ENCODE results near the gene OR2A14.

Gene OR2A14

GRCh38 chr7:144105211-144105610 is 17.8 kb upstream of the OR2A14 start:
- Histone ChIP-seq H3K27me3 (ENCODE audit: insufficient read depth, low read length) (no peaks in the 10 kb centered on the region), H3K4me2 (ENCODE audit: low read length) (no peak overlapping the region), H2AK5ac (ENCODE audit: low read length) (no peak overlapping the region), H2AFZ (ENCODE audit: insufficient read depth, low read length, poor library complexity) (no peak overlapping the region), H3K4me3 (ENCODE audit: low read depth, low read length) (no peak overlapping the region), H3K9me3 (ENCODE audit: insufficient read depth, low read depth, low read length) (no peaks in the 10 kb centered on the region), H4K12ac (ENCODE audit: low read depth, low read length) (no peak overlapping the region), H3K79me1 (ENCODE audit: low read length) (no peaks in the 10 kb centered on the region), H3K27ac (ENCODE audit: low read depth, low read length) (no peak overlapping the region), H4K91ac (ENCODE audit: low read depth, low read length) (no peak overlapping the region), H2BK12ac (ENCODE audit: low read length) (no peak overlapping the region), H3K23ac (ENCODE audit: low read length) (no peak overlapping the region), H4K8ac (ENCODE audit: low read depth, low read length) (no peak overlapping the region), H2BK120ac (ENCODE audit: insufficient read depth, low read length, poor library complexity) (no peak overlapping the region), H3K18ac (ENCODE audit: low read length) (no peak overlapping the region), H3K79me2 (ENCODE audit: control insufficient read depth, insufficient read depth, low read length, poor library complexity) (no peaks in the 10 kb centered on the region), H3K14ac (ENCODE audit: low read length) (no peak overlapping the region), H3K36me3 (ENCODE audit: control insufficient read depth in 1 of 2, insufficient read depth in 2 of 2, low read length in 2 of 2) (no peaks in the 10 kb centered on the region), H3K9ac (ENCODE audit: low read length) (no peak overlapping the region), H3K4me1 (ENCODE audit: control insufficient read depth in 1 of 2, insufficient read depth in 2 of 2, low read length in 2 of 2) (no peaks in the 10 kb centered on the region), H3K4ac (ENCODE audit: low read depth, low read length) (no peak overlapping the region), H2BK5ac (ENCODE audit: low read depth, low read length, poor library complexity) (no peak overlapping the region)
- DNase-seq: no peak

GRCh38 chr7:144109283-144109682 is 13.7 kb upstream of the OR2A14 start, which contains the start of gene OR2A2:
OR2A2 (plus strand) TSS chr7:144109583; CDS start chr7:144109583, 0 bp downstream.
- Histone ChIP-seq H2BK5ac (ENCODE audit: low read depth, low read length, poor library complexity) (no peak within 1 kb of the TSS), H3K14ac (ENCODE audit: low read length) (no peak within 1 kb of the TSS), H3K27me3 (ENCODE audit: insufficient read depth, low read length) (no peaks in the 10 kb centered on the region), H3K9ac (ENCODE audit: low read length) (no peak within 1 kb of the TSS), H3K23ac (ENCODE audit: low read length) (no peak within 1 kb of the TSS), H3K27ac (ENCODE audit: low read depth, low read length) (no peak within 1 kb of the TSS), H3K9me3 (ENCODE audit: insufficient read depth, low read depth, low read length) (no peaks in the 10 kb centered on the region), H4K12ac (ENCODE audit: low read depth, low read length) (no peak within 1 kb of the TSS), H2BK120ac (ENCODE audit: insufficient read depth, low read length, poor library complexity) (no peak within 1 kb of the TSS), H4K91ac (ENCODE audit: low read depth, low read length) (no peak within 1 kb of the TSS), H3K4me3 (ENCODE audit: low read depth, low read length) (no peak within 1 kb of the TSS), H4K8ac (ENCODE audit: low read depth, low read length) (no peak within 1 kb of the TSS), H3K36me3 (ENCODE audit: control insufficient read depth in 1 of 2, insufficient read depth in 2 of 2, low read length in 2 of 2) (no peaks in the 10 kb centered on the region), H3K79me2 (ENCODE audit: control insufficient read depth, insufficient read depth, low read length, poor library complexity) (no peaks in the 10 kb centered on the region), H2BK12ac (ENCODE audit: low read length) (no peak within 1 kb of the TSS), H2AFZ (ENCODE audit: insufficient read depth, low read length, poor library complexity) (no peak within 1 kb of the TSS), H3K18ac (ENCODE audit: low read length) (no peak within 1 kb of the TSS), H3K79me1 (ENCODE audit: low read length) (no peaks in the 10 kb centered on the region), H2AK5ac (ENCODE audit: low read length) (no peak within 1 kb of the TSS), H3K4me2 (ENCODE audit: low read length) (no peak within 1 kb of the TSS), H3K4ac (ENCODE audit: low read depth, low read length) (no peak within 1 kb of the TSS), H3K4me1 (ENCODE audit: control insufficient read depth in 1 of 2, insufficient read depth in 2 of 2, low read length in 2 of 2) (no peaks in the 10 kb centered on the region)
- no CpG with 5 or more reads among the region's 2 CpGs for WGBS (ENCODE audit: extremely low coverage, insufficient coverage, insufficient read length)
- no peak for DNase-seq

- no peak overlapping the region for H3K14ac ChIP-seq (ENCODE audit: low read length)
- no peak overlapping the region for H3K4ac ChIP-seq (ENCODE audit: low read depth, low read length)
- H3K27ac ChIP-seq (ENCODE audit: low read depth, low read length): no peak overlapping the region
- no peak overlapping the region for H2BK120ac ChIP-seq (ENCODE audit: insufficient read depth, low read length, poor library complexity)
- no peaks in the 10 kb centered on the region for H3K27me3 ChIP-seq (ENCODE audit: insufficient read depth, low read length)
- H3K18ac ChIP-seq (ENCODE audit: low read length): no peak overlapping the region
- H3K4me1 ChIP-seq (ENCODE audit: control insufficient read depth in 1 of 2, insufficient read depth in 2 of 2, low read length in 2 of 2): no peaks in the 10 kb centered on the region
- no peak overlapping the region for H2AFZ ChIP-seq (ENCODE audit: insufficient read depth, low read length, poor library complexity)
- H3K79me1 ChIP-seq (ENCODE audit: low read length): no peaks in the 10 kb centered on the region
- no peak overlapping the region for H4K12ac ChIP-seq (ENCODE audit: low read depth, low read length)
- no peak overlapping the region for H2AK5ac ChIP-seq (ENCODE audit: low read length)
- no peak overlapping the region for H3K23ac ChIP-seq (ENCODE audit: low read length)
- H3K9ac ChIP-seq (ENCODE audit: low read length): no peak overlapping the region
- H2BK12ac ChIP-seq (ENCODE audit: low read length): no peak overlapping the region
- no peaks in the 10 kb centered on the region for H3K9me3 ChIP-seq (ENCODE audit: insufficient read depth, low read depth, low read length)
- H3K36me3 ChIP-seq (ENCODE audit: control insufficient read depth in 1 of 2, insufficient read depth in 2 of 2, low read length in 2 of 2): no peaks in the 10 kb centered on the region
- no peak overlapping the region for H3K4me3 ChIP-seq (ENCODE audit: low read depth, low read length)
- H2BK5ac ChIP-seq (ENCODE audit: low read depth, low read length, poor library complexity): no peak overlapping the region
- no peak overlapping the region for H3K4me2 ChIP-seq (ENCODE audit: low read length)
- WGBS (ENCODE audit: extremely low coverage, insufficient coverage, insufficient read length): no CpG with 5 or more reads among the region's 5 CpGs
- no peak overlapping the region for H4K8ac ChIP-seq (ENCODE audit: low read depth, low read length)
- H3K79me2 ChIP-seq (ENCODE audit: control insufficient read depth, insufficient read depth, low read length, poor library complexity): no peaks in the 10 kb centered on the region
- no peak overlapping the region for H4K91ac ChIP-seq (ENCODE audit: low read depth, low read length)
- DNase-seq: no peak
These were observed 12.7 kb upstream of the OR2A14 start for GRCh38 chr7:144110272-144110671.

GRCh38 chr7:144113651-144114050 is 9.3 kb upstream of the OR2A14 start:
- H3K23ac ChIP-seq (ENCODE audit: low read length): no peak overlapping the region
- no peak overlapping the region for H3K9ac ChIP-seq (ENCODE audit: low read length)
- H2BK5ac ChIP-seq (ENCODE audit: low read depth, low read length, poor library complexity): no peak overlapping the region
- no peak overlapping the region for H3K4me2 ChIP-seq (ENCODE audit: low read length)
- H3K79me1 ChIP-seq (ENCODE audit: low read length): no peaks in the 10 kb centered on the region
- no CpG with 5 or more reads among the region's 1 CpG for WGBS (ENCODE audit: extremely low coverage, insufficient coverage, insufficient read length)
- H3K9me3 ChIP-seq (ENCODE audit: insufficient read depth, low read depth, low read length): no peaks in the 10 kb centered on the region
- no peak overlapping the region for H2AK5ac ChIP-seq (ENCODE audit: low read length)
- H4K8ac ChIP-seq (ENCODE audit: low read depth, low read length): no peak overlapping the region
- no peak overlapping the region for H4K12ac ChIP-seq (ENCODE audit: low read depth, low read length)
- DNase-seq: no peak
- no peak overlapping the region for H3K4me3 ChIP-seq (ENCODE audit: low read depth, low read length)
- H4K91ac ChIP-seq (ENCODE audit: low read depth, low read length): no peak overlapping the region
- H3K4me1 ChIP-seq (ENCODE audit: control insufficient read depth in 1 of 2, insufficient read depth in 2 of 2, low read length in 2 of 2): no peaks in the 10 kb centered on the region
- H3K27ac ChIP-seq (ENCODE audit: low read depth, low read length): no peak overlapping the region
- H3K18ac ChIP-seq (ENCODE audit: low read length): no peak overlapping the region
- H3K27me3 ChIP-seq (ENCODE audit: insufficient read depth, low read length): no peaks in the 10 kb centered on the region
- H2BK120ac ChIP-seq (ENCODE audit: insufficient read depth, low read length, poor library complexity): no peak overlapping the region
- no peak overlapping the region for H3K4ac ChIP-seq (ENCODE audit: low read depth, low read length)
- no peak overlapping the region for H2BK12ac ChIP-seq (ENCODE audit: low read length)
- no peaks in the 10 kb centered on the region for H3K79me2 ChIP-seq (ENCODE audit: control insufficient read depth, insufficient read depth, low read length, poor library complexity)
- no peaks in the 10 kb centered on the region for H3K36me3 ChIP-seq (ENCODE audit: control insufficient read depth in 1 of 2, insufficient read depth in 2 of 2, low read length in 2 of 2)
- H3K14ac ChIP-seq (ENCODE audit: low read length): no peak overlapping the region
- H2AFZ ChIP-seq (ENCODE audit: insufficient read depth, low read length, poor library complexity): no peak overlapping the region

Measured in trophoblast cell (in vitro differentiated cells and primary cell).